Adipose tissue (tissue), 3 donors: Measurements from ENCODE around the gene MUC4. TPM values are rescaled to one million over a fixed set of nuclear protein-coding genes. Genes with fewer than 3 reads are reported as not detected.
"Not testable (repeated sequence)": the region's sequence is repeated elsewhere in the genome, so short reads cannot be mapped to it uniquely, and the experiment has no call there.

Experiments used
- H3K27ac ChIP-seq: one replicate; pipeline ENCODE4 v1.5.1; 2013; ENCODE audit warnings: low read depth, low read length
- WGBS, 3 donors: extraction: QIAGEN DNeasy Blood & Tissue Kit; methylation state at CpG; one replicate each; pipeline ENCODE4 v1.1.7; 2013; 5-methylcytosine and 5-hydroxymethylcytosine counted together
- polyA plus RNA-seq, 3 donors: library from polyadenylated mRNA; stranded (reverse); fragments of 200-250 nt; gene quantifications; one replicate each; pipeline ENCODE4 v1.2.3, GENCODE V29; 2013
- donor health status: healthy with polysubstance abuse.
- donor health status: Bipolar disorder and iron deficiency.
- donor health status: healthy.

Gene MUC4
- polyA plus RNA-seq, 3 donors: 0.07 to 0.56 (median 0.13) TPM

DNA sequence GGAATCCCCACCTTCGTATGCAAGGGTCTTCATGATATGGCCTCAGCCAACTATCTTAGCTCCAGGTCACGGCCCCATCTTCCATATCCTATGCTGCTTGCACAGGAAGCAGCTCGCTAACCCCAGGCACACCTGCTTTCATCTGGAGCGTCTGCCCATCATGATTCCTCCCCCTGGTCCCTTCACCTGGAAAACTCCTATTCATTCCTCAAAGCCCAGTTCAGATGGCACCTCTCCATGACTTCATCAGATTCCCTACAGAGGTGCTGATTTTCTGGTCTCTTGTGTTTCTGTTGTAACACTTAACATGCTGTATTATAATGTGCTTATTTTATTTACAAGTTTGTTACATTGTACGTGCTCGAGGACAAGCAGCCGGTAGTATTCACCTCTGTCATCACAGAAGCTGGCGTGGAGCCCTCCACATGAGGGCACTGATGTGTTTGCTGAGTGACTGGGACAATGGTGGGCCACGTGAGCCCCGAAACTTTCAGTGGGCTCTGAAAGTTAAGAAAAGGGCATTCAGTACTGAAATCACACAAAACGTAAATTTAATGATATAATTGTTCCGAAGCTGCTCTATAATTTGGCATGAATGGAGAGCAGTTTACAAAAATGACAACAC is 74.8 kb downstream of the MUC4 start:
- WGBS, 3 donors: 87 to 93% (median 91%) methylated on average over 12 of the region's 12 CpGs
- no peak overlapping the region for H3K27ac ChIP-seq

DNA sequence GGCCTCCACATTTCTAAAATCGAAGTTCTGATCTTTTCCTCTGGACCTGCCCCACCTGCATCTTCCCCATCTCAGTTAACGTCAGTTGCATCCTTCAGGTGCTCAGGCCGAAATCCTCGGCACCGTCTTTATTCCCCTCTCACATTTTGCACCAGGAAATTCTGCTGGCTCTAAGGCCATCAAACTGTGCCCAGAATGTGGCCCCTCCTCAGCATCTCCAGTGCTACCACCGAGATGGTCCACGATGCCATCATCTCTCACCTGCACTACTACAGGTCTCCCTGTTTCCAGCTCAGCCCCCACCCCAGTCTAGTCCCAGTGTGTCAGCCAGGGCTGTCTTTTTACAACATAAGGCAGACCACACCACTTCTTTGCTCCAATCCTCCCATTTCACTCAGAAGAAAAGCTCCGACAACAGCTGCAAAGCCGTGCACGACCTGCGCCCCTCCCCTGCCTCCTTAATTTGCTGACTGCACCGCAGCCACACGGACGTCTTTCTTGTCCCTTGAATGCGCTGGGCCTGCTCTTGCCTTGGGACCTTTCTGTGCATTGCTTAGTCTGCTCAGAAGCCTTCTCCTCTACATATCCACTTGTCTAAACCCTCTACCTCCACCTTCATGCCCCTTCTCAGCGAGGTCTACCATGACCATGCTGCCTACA is 76.6 kb downstream of the MUC4 start:
- no peak overlapping the region for H3K27ac ChIP-seq
- 78 to 79% (median 78%) methylated on average over 16 of the region's 16 CpGs for WGBS, 3 donors

DNA sequence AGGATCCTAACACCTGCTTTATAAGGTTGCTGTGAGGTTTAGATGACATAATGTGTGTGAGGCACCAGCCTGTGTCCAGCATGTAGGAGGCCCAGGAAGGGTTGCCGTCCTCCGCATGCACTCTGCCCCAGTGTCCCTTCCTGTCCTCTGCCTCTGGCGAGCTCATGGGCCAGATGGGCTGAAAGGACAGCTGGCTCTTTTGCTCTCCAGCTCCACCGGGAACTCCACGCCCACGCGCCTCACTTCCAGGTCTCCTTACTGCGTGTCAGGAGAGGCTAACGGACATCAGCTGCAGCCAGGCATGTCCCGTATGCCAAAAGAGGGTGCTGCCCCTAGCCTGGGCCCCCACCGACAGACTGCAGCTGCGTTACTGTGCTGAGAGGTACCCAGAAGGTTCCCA is 78.8 kb downstream of the MUC4 start:
- WGBS, 3 donors: 60 to 79% (median 67%) methylated on average over 12 of the region's 12 CpGs
- H3K27ac ChIP-seq: no peak overlapping the region

DNA sequence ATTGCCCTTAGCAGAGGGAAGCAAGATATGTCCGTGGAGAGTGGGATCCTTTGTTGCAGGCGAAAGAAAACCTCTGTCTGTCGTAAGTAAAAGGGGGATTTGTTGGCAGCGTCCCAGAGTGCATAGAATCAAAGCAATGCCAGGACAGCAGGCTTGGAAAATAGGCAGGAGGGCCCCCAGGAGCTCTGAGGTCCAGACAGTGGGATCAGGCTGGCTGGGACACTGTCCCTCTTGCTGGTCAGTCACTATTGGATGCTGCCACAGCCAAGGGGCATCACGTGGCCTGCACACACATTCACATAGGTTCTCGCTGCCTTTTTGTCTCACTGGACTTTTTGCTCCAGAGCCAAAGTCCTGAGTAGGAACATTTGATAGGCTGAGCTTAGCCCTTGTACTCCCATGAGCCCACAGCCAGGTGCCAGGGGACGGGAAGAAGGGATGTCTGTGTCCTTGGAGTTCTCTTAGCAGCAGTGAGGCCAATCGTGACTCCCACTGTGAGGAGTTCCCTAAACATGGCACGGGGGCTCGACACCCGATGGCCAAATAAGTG is 80.3 kb downstream of the MUC4 start:
- 91 to 93% (median 92%) methylated on average over 11 of the region's 11 CpGs for WGBS, 3 donors
- no peak overlapping the region for H3K27ac ChIP-seq

DNA sequence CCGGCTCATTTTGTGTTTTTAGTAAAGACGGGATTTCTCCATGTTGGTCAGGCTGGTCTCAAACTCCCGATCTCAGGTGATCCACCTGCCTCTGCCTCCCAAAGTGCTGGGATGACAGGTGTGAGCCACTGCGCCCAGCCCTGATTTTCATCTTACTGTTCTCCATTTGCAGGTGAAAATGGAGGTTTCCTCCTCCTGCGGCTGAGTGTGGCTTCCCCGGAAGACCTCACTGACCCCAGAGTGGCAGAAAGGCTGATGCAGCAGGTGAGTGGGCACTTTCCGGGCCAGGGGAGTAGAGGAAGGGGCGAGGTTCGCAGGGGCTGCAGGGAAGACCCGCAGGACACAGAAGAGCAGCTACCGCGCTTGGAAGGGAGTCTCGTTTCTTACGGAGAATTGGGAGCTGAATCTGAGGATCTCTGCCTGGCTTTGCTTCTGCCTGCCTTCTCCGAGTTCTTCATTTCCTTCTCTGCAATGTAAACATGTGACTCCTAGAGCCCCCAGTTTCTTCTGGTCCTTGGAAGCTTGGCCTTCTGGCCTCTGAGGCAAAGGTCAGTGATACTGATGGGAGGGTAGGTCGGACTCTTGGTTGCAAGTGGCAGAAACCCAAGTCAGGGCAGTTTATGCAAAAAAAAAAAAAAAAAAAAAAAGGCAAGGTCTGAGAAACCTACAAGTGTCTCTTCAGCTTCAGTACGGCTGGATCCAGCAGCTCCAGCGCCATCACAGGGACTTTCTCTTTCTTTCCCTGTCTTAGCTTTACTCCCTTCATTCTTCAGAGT is 82.1 kb downstream of the MUC4 start:
- WGBS, 3 donors: 81 to 89% (median 88%) methylated on average over 18 of the region's 18 CpGs
- no peak overlapping the region for H3K27ac ChIP-seq

DNA sequence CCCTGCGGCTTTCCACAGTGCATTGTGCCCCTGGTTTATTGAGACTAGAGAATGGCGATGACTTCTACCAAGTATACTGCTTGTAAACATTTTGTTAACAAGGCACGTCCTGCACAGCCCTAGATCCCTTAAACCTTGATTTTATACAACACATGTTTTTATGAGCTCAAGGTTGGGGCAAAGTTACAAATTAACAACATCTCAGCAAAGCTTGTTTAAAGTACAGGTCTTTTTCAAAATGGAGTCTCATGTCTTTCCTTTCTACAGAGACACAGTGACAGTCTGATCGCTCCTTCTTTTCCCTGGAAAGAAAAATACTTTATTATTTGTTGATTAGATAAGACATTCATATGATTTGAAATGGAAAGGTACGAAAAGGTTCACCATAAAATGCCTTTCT is 82.9 kb downstream of the MUC4 start:
- not testable (repeated sequence) for H3K27ac ChIP-seq
- WGBS, 3 donors: 85 to 92% (median 90%) methylated on average over 3 to 4 of the region's 5 CpGs

DNA sequence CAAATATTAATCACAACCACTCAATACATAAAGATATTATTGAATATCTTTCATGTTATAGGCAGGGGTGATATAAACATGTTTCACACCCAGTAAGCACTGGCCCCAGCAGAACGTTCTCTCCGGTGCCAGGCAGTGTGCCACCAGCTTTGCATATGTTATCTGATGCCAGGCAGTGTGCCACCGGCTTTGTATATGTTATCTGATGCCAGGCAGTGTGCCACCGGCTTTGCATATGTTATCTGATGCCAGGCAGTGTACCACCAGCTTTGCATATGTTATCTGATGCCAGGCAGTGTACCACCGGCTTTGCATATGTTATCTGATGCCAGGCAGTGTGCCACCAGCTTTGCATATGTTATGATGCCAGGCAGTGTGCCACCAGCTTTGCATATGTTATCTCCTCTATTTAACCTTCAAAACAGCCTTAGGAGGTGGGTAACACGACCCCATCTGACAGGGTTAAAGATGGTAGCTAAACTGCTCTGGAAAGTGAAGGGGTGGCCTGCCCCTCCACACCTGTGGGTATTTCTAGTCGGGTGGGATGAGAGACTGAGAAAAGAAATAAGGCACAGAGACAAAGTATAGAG is 84.0 kb downstream of the MUC4 start:
- no peak overlapping the region for H3K27ac ChIP-seq
- 28 to 67% (median 66%) methylated on average over 7 of the region's 7 CpGs for WGBS, 3 donors

DNA sequence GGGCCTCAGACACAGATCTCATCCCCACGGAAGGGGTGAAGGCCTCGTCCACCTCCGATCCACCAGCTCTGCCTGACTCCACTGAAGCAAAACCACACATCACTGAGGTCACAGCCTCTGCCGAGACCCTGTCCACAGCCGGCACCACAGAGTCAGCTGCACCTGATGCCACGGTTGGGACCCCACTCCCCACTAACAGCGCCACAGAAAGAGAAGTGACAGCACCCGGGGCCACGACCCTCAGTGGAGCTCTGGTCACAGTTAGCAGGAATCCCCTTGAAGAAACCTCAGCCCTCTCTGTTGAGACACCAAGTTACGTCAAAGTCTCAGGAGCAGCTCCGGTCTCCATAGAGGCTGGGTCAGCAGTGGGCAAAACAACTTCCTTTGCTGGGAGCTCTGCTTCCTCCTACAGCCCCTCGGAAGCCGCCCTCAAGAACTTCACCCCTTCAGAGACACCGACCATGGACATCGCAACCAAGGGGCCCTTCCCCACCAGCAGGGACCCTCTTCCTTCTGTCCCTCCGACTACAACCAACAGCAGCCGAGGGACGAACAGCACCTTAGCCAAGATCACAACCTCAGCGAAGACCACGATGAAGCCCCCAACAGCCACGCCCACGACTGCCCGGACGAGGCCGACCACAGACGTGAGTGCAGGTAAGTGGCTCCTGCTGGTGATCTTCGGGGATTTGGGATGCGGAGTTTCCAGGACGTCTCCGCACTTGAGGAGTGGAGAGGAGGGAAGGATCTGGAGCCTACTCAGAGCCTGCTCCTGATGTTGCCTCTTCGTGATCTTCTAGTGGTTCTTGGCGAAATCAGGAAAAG is 85.6 kb downstream of the MUC4 start:
- WGBS, 3 donors: 79 to 89% (median 86%) methylated on average over 28 to 32 of the region's 32 CpGs
- not testable (repeated sequence) for H3K27ac ChIP-seq

DNA sequence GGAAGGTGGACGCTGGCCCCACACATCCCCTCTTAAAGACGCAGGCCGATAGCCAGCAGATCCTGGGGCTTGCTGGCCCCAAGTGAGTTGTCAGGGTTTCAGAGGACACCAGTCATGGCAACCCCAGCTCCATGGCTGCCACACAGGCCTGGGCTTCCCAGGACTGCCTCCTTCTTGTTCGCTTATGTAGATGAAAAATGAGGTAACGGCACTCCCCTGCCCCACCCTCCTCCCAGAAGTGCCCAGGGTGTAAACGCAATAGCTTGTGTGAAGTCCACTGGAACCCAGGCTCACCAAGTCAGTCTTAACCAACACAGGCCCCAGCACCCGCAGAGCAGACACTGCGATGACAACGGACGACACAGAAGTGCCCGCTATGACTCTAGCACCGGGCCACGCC is 87.4 kb downstream of the MUC4 start:
- H3K27ac ChIP-seq: not testable (repeated sequence)
- WGBS, 3 donors: no CpG with 5 or more reads among the region's 13 CpGs

DNA sequence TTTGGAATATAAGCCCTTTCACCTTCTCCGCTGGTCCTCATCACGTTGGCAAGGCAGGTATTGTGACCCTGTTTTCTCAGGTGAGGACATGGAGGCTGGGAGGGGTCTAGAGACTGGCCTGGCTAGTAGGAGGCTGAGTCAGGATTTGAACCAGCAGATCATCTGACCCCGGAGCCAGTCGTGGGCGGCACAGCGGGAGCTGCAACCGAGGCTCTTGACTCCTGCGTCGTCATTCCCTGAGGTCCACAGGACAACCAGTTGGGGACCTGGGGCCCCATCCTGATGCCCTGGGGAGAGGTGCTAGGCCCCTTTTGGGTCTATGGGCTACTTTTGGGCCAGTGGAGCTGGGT is 88.8 kb downstream of the MUC4 start:
- not testable (repeated sequence) for H3K27ac ChIP-seq
- 72 to 73% (median 72%) methylated on average over 6 to 7 of the region's 9 CpGs for WGBS, 3 donors

DNA sequence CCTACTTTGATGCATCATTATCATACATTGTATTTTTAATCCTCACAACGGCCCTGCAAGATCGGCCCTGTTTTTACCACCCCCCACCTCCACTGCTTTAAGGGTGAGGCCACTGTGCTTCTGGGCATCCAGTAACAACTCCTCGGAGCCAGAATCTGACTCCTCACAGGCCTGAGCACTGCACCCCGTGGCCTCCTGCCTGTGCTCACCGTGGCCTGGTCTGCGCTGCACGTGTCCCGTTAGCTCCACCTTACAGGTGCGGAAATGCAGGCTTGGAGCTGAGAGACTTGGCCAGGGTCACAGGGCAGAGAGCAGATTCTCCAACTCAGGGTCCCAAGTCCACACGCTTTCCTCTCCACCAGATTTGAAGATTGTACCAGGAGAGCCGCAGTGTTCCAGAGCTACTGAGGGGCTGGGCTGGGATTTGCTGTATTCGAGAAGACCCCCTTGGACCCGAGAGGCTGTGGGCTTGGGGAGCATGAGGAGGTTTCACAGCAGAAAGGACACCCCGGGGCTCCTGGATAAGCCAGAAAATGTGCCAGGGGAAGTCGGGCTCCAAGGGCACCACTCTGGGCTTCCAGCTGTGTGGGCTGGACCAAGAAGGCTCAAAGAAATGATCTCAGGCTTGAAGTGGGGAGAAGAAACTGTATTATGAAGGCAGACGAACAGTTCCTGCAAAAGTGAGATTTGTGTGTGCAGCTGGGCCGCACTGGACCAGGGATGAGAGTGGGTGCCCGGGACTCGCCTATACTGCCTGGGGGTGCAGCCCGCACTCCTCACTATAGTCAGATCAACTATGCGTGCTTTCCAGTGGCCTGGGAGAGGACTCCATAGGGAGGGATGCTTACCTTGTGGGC is 89.4 kb downstream of the MUC4 start:
- WGBS, 3 donors: 85 to 87% (median 86%) methylated on average over 13 to 18 of the region's 21 CpGs
- not testable (repeated sequence) for H3K27ac ChIP-seq

DNA sequence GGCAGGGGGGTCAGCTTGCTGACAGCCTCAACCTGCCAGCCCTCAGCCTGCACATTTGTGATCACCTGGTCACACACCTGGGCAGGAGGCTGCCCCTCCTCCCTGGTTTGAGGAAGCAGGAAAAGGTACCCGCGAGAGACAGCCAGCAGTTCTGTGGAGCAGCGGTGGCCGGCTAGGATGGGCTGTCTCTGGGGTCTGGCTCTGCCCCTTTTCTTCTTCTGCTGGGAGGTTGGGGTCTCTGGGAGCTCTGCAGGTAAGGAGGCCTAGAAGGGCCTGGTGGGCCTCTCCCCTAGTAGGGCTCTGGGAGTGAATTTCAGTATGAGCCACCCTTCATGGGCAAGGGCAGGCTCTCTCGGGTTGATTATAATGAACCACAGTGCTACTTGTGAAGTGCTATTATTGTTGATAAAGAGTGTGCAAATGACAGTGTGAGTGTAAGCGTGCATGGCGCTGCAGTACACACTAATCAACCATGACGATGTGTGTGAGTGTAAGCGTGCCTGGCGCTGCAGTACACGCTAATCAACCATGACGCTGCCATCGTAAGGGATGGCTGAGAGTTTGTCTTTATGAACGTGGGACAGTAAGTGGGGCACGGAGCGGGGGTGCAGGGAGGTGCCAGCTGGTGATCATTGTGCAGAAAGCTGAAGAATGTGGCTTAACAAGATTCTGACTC is 90.8 kb downstream of the MUC4 start, which contains the start of gene MUC20:
Gene MUC20 (plus strand): TSS at position 148 of the 676 bp plus-strand sequence. CDS start 30 bp downstream, at position 178.
- WGBS, 3 donors: 37 to 77% (median 64%) methylated on average over 11 to 13 of the region's 16 CpGs
- not testable (repeated sequence) for H3K27ac ChIP-seq

DNA sequence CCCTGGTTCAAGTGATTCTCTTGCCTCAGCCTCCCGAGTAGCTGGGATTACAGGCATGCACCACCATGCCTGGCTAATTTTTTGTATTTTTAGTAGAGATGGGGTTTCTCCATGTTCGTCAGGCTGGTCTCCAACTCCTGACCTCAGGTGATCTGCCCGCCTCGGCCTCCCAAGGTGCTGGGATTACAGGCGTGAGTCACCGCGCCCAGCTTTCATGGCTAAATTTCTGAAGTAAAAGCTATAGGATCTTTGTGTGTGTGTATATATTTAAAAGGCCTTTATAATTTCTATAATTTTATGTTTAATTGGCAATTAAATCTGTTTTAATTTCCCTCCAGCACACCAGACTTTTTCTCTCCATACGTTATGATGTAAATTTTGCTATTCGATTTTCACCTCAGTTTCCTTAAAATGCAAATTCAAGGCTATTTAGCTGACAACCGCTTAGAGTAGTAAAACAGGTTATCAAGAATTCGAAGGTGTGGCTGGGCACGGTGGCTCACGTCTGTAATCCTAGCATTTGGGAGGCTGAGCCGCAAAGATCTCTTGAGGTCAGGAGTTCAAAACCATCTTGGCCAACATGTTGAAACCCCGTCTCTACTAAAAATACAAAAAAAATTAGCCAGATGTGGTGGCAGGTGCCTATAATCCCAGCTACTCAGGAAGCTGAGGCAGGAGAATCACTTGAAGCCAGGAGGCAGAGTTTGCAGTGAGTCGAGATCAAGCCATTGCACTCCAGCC is 92.0 kb downstream of the MUC4 start:
- 81 to 93% (median 91%) methylated on average over 16 of the region's 16 CpGs for WGBS, 3 donors
- not testable (repeated sequence) for H3K27ac ChIP-seq

DNA sequence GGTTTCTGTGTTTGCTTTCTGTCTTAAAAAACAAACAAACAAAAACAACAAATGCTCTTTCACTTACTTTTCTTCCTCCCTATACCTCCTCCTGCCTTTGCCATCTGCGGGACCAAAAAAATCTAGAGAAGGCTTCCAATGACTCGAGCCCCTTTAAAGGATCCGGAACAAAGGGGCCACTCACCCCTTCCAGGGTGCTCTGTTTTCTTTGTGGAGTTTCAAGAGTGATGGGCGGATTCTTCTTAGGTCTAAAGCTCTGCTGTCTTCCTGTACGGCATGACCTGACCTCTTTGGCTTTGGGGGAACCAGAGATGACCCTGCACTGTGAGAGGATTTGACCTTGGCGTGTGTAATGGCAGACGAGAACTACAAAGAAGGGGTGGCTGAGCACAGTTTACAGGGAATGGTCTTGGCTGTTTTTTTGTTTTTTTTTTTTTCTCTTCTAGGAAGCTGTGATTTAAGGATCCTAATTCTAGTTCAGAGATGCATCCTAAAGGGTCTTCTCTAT is 93.2 kb downstream of the MUC4 start:
- 67 to 81% (median 72%) methylated on average over 7 of the region's 7 CpGs for WGBS, 3 donors
- H3K27ac ChIP-seq: no peak overlapping the region

DNA sequence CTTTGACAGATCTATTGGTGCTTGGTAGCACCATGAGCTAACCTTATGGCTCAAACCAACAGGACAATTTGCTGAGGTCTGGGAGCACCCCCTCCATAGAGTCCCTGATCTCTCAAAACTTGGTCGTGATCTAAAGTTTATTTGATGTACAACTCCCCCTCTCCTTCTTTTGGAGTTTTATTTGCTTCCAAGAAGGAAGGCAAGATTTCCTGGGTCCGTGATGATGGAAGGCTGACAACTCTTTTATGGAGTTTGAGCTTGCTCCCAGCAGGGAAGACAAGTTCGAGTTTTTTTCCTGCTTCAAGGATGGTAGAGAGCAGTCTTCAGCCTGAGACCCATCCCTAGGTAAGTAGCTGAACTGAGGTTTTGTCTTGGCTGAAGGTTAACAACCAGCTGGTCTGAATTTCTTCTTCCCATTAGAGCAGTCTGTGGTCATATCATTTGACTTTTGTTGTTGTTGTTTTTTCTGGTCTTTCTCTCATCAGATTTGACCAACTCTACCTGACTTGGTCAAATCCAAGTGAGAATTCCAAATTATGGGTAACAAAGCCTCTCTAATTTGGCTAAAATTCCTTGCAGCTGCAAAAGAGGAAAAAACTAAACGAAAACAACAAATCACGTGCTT is 93.8 kb downstream of the MUC4 start:
- 52 to 74% (median 69%) methylated on average over 5 of the region's 5 CpGs for WGBS, 3 donors
- no peak overlapping the region for H3K27ac ChIP-seq
